HT-29 (cell line): ENCODE data around the gene SKI. TPM values are rescaled to one million over a fixed set of nuclear protein-coding genes. Genes with fewer than 3 reads are reported as not detected.

Experiments
- DNase-seq: peaks from one replicate; pipeline ENCODE4 v3.0.0-alpha.2; 2015; ENCODE audit warnings: low spot score
- total RNA-seq: library from RNA; depleted of rRNA; stranded (reverse); fragments of >200 nt; shearing (Covaris generic); gene quantifications from 2 replicates; pipeline ENCODE4 v1.2.3, GENCODE V29; 2014

SKI gene
- total RNA-seq, 1 experiment from 2014 or later = 15.2 TPM

DNA sequence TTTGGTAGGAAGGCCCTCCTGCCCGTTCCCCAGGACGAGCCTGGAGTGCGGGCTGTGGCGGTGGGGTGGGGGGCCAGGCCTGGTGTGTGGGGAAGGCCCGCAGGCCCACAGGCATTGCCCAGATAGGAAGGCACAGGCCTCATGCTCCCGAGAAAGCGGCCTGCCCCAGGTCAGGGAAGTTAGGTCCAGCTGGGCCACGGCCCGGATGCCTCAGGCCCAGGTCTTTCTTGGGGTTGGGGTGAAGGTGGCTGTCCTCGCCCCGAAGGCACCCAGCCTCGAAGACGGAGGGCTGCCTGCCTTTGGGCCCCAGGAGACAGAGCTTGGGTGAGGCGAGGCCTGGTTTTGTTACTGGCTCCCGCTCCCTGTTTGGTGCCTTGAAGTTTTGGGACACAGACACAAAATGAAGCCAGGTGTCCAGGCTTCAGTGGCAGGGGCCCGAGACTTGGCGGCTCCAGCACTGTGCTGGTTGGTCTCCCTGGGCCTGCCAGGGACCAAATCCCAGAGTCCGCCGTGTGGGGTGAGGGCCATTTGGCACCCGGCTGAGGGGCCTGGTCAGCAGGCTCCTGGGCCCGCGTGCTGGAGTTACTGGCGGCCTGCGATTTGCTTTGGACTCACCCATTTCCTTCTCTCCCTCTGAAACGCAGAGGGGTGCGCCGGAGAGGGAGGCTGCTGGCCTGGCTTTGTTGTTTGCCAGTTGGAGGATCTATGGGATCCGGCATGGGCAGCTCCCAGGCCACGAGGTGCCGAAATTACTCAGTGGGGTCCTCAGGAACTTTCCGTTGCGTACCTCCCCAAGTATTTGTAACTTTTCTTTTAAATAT is 2.0 kb downstream of the SKI start:
- DNase-seq = peak; percentile 50

DNA sequence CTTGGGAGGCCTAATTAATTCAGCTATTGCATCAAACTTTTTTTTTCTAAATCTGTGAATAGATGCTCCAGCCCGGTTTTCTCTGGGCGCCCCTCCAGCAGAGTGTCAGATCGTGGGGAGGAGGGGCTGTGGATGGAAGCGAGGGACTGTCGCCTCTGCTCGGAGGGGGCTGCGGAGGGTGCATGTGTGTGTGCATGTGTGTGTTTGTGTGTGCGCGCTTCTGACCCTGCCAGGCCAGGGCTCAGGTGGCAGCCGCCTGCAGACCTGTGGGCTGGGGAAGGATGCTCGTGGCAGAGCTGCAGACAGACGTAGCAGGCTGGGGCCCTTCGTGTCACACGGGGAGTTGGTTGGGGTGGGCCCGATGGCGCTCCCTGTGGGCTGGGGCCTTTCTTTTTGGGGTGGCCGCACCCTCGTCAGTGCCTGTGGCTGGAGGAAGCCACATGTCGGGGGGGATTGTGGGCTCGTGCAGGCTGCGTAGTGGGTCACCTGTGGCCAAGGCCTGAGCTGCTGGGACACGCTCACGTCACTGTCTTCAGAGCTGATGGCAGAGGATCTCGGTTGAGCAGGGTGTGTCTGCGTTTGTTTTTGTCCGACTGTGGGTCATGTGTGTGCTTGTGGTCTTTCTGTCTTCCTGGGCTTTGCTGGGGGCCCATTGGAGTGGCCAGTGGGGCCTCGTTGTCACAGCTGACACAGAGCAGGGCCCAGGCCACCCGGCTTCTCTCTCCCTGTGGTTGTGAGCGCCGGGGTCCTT is 2.8 kb downstream of the SKI start:
- peak; percentile 44 for DNase-seq

DNA sequence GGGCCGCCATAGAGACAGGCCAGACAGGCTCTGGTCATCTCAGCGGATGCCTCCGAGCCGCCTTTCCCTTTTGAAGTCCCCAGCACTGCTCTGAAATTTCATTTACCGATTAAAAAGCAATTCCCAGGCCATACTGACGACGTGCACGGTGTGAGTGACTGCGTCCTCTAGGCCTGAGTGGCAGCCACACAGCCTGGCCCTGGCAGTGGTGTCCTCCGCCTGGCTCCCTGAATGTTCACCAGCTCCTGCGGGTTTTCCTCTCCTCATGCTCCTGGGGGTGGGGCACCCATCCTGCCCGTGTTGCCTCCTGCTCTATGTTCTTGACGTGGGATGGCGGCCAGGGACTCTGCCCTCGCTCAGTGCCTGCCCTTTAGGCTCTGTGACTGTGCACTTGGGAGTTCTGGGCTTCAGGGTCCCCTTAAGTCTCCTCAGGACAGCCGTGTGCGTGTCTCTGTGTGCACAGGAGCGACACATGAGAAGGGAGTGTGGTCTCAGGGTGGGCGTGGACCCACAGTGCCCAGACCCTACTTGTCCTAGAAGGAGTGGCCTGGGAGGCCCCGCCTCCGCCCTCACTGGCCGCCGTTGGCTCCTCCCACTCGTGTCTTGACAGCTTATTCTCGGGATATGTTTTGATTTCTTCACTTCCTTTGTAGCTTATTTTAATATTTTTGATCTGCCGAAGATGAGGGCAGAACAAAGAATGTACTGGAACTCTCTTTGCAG is 3.6 kb downstream of the SKI start:
- peak; percentile 72 for DNase-seq

DNA sequence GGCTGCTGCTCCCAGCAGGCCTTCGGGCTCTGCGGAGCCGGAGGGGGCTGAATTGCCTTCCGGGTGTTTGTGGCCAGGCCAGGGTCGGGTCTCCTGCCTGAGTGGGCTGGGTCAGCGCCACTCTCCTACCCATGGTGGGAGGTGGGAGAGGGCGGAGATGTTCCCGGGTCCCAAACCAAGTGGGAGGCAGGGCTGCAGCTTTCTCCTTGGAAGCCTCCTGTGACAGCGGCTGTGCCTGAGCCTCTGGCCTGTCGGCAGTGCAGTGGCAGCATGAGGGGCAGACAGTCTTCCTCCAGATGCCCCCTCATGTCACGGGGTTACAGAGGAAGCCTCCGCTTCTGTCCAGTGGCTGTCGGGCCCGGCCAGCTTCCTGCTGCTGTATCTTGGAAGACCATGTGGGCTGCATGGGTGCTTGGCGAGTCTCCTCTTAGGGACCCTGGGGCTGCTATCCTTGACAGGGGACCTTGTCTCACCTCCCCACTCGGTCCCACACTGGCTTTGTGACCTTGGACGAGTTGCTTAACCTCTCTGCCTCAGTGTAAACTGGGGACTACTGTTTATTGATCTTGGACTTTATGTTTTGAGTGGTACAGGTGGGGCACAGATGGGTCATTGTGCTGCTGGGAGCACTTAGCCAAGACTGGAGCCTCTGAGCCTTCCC is 4.3 kb downstream of the SKI start:
- DNase-seq = no peak

DNA sequence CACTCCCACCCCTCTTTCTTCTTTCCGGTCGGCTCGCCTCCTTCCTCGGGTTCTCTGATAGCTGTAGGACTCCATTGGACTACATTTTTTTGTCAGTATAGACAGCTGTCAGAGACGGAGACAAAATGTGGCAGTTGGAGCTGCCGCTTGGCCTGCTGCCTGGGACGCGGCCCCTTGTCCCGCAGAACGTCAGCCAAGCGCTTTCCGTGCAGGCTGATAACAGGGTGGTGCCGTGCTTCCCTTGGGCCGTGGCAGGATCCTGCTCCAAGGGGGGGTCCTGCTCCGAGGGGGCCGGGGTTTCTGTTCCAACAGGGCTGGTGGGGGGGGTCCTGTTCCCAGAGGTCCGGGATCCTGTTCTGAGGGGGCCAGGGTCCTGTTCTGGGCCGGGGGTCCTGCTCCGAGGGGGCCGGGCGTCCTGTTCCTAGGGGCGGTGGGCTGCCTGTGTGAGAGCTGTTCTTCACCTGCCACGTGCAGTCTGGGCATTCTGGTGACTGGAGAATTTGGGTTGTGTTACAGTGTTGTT is 4.9 kb downstream of the SKI start:
- DNase-seq = no peak

DNA sequence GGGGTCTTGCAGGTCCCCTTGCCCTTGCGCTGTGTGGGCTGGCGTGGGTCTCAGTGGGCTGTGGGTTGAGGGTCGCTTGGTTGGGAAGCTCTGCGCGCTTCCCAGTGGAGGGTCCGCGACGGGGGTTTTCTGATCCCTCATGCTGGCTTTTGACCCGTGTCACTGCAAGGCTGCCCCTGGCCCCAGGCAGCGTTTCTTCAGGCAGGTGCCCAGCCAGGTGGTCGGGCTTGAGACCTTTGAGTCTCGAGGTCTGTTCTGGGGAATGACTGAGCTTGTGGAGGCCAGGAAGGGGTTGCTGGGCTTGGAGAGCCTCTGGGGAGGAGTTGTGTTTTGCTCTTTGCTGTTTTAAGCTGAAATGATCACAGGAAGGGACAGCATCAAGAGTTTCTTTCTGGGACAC is 5.3 kb downstream of the SKI start:
- DNase-seq = no peak

DNA sequence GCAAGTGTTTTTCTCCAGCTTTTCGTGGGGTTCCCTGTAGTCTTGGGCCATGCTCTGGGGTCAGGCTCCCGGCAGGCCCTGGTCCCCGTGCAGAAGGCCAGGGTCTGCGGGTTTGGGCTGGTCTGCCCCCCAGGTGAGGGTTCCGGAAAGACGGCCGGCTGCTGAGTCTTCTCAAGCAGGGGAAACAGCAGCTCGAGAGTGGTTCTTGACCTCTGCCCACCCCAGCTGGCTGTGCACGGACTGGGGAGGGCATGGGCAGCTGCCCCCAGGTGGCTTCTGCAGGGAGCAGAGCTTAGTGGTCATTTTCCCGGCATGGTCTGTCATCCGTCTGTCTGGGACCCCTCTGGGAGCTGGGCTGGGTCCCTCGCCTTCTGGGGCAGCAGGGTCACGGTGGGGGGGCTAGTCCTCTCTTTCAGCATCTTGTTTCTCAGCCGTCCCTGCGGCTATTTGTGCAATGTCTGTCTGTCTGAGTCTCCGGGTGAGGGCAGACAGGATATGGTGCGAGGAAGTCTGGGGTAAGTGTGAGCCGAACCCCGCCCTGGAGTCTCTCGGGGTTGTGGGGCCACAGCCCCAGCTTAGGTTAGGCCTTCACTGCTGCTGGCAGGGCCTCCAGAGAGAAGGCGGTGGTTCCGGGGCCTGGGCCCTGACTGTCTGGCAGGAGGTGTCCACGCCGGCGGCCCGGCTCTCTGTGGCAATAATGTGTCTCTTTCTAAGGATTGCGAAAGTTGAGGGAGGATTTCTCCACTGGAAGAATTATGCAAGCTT is 6.1 kb downstream of the SKI start:
- peak; percentile 38 for DNase-seq

DNA sequence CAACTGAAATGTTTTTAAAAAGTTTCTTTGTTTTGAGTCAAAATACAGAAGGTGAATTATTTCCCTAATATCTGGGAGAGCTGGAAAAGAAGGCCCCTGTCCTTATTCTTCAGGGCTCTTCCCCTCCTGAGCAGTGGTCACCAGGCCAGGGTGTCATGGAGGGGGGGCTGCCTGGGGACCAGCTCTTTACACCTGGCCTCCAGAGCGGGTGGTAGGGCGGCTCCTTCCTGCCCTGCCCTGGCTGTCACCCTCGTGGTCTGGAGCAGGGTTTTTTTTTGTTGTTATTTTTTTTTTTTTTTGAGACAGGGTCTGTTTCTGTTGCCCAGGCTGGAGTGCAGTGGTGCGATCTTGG is 6.6 kb downstream of the SKI start:
- no peak for DNase-seq

DNA sequence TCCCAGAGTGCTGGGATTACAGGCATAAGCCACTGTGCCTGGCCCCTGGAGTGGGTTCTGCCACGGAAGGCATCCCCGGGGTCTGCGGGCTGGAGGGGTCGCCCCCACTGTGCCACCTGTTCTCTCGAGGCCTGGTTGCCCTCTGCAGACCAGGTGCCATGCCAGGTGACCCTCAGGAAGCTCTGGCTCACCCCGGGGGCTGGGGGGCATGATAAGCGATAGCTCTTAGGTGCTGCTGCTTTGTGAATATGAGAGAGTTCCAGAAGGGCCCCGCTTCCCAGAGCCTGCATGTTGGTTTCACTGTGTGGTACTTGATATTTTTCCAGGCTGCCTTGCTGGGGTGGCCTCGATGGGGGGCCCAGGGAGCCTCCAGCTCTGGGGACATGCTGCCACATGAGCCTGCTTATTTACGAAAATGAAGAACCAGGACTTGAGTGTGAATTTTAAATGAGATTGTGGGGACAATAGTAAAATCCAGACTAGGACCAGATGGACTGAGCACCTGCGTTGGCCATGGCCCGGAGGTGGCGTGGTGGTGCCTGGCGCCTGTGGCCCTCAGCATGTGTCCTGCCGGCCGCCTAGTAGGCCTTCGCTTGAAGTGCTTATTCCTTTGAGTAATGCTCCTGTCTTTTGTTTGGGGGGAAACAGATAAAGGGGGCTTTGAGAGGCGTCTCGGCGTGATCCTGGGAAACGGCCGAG is 7.3 kb downstream of the SKI start:
- no peak for DNase-seq

DNA sequence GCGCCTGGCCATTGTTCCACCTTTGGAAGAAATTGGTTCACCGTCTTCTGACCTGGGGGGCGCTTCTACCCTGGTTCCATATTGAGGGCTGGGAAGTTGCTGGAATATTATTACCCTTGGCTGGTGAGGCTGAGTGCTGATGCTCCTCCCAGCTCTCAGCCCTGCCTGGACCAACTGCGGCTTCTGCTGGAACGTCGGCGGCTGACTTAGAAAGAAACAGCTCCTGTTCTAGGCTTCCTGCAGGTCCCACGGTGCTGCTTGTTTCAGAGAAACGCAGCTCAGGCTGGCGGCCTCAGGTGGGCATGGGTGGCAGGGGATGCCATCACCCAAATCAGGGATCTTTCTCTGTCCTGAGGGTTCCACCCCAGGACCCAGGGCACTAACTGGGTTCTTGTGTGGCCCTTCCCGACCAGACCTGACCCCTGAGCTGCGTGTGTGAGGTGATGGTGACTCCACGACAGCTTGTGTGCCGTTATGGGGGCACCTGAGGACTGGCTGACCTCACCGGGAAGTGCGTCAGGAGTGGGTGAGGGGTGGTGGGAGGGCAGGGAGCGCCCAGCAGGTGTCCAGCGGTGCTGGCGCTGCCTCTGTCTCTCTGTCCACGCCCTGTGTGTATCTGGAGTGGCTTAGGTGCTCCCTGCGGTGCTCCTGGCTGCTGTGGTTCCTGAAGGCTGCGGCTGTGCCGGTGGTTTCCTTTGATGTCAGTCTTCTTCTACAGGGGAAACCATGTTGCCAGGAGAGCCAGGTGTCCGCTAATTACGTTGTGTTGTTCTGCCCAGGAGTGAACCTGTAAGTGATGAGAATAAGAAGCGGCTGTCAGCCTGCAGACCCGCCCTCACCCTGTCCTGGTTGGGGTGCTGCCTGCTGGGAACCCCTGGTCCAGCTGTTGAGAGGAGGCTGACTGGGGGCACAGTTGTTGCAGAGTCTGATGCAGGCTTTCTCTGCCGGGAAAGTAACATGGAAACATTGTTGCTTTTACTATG is 8.9 kb downstream of the SKI start:
- DNase-seq = no peak

DNA sequence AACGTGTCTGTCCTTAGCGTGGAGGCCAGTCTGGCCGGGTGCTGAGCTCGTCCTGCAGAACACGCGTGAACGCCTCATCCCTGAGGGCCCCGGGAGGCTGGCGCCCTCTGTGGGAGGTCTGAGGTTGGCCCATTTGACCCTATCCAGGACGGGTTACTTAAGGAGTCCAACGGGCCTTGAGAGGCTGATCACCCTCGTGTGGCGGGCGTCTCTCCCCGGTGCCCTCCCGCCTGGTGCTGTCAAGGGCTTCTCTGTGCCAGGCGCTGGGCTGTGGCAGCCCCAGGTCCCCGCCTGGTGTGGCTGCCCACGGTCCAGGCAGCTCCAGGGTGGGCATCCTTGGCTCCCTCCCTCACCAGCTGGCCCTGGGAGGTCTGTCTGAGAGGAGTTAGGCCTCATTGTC is 9.7 kb downstream of the SKI start:
- no peak for DNase-seq

DNA sequence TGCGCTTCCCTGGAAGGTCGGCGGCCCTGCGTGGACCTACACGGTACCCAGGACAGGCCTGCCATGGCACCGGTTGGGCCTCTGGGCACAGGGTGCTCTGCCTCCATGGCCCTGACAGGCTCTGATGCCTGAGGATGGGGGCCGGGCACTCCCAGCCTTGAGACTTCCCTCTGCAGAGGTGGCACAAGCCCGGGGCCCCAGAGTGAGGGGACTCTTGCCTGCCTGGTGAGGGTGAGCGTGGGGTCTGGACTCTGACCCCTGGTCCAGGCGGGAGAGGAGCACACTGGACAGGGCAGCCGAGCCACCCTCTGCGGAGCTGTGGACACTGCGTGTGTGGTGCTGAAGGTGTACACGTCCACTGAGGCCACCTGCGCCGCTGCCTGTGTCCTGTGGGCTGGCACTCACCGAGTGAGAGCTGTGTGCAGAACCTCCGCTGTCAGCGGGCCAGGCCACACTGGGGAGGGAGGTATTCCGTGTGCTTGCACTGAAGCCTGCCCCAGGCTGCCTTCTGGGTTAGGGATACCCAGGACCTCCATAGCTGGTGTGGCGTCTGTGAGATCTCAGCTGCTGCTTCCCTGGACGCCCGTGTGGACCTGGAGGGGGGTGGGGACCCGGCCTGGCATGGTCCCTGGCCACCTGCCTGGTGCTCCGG is 10.4 kb downstream of the SKI start:
- DNase-seq = no peak

DNA sequence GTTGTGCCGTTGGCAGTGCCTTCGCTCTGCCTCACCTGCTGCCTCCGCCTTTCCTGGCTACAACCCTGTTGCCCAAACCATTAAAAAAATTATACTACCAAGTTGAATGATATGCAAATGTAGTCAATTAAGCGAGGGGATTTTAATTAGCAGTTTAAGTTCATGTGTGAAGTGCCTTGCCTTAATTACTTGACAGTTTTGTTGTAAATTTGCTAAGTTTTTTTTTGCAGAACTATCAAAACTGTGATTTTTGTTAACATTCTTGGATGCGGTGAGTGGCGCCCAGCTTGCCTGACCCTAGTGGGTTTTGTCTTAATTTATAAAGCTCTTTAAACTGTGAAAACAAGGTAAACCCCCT is 10.9 kb downstream of the SKI start:
- DNase-seq = no peak

DNA sequence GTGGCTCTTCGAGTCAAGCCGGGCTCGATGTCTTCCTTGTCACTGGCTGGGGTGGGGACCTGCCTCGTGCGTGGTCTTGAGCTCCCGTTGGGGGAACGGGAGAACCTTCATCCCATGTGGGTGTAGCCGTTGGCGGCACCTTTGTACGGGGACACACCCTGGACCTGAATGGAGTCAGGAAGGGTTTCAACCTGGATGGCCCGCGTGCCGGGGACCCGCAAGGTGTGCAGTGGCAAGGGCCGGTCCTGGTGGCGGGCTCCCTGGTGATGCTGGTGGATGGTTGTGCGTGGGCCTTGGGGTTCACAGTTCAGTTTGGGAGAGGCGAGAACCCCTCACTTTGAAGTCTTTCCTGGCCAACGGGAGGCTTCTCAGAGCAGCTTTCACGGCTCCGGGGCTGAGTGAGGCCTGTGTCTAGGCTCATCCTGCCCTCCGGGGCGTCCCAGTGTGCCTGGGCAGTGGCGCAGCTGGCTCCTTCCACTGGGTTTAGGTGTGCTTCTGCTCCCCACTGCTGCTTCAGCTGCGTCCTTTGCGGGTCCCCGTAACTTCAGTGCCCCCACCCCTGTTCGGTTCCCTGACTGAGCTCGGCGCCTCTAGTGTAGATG is 11.4 kb downstream of the SKI start:
- DNase-seq = no peak

DNA sequence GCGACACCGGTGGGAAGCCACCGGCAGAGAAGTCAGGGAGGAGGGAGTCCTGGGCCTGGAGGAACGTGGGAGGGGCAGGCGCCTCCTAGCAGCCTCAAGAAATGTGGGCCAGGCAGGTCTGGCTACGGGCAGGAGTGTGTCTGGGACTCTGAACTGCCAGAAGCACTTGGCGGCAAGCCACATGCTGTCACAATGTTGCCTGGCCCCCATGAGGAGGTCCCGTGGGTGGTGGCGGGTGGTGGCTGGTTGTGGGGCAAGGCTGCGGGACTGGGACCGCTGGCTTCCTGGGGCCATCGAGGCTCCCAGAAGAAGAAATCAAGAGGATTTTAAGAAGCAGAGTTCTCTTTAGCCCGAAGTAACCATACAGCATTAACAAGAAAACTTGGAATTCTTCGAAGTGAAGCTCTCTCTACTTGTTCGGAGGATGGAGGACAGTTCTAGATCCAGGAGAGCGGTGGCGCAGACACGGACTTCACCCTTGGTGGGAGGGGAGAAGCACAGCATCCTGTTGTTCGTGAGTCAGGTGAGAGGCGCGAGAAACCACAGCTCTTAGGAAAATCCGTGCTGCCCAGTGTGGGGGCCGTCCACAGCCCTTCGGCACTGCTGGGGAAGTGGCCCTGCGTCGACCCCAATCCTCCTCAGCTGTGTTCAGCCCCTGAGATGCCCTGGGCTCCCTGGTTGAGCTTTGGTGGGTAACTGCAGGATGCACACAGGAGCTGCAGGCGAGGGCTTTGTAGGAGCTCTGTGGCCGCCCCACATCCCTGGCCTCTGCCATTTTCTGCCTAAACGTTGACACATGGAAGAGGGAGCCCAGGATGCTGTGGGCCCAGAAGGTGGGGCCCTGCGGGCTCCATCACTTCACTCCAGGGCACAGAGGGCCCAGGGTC is 12.4 kb downstream of the SKI start:
- DNase-seq = peak; percentile 86

DNA sequence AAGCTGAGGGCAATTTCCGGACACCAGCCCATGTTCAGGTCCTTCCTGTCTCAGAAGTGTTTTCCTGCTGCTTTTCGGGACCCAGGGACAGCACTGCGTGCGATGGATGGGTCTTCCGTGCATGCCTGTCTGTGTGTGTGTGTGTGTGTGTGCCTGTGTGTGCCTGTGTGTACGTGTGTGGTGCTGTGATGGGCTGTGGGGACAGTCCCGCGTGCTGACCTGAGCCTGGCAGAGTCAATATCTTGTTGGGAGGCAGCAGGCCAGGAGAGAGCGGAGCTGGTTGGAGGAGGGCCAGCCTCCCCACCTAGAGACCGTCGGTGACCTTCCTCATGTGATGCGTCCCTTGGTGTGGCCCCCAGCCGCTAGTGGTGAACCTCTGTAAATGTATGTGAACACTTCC is 13.7 kb downstream of the SKI start:
- DNase-seq = no peak
